ENCODE data around the gene RGS7.
"Not testable (repeated sequence)": the region's sequence is repeated elsewhere in the genome, so short reads cannot be mapped to it uniquely, and the experiment has no call there.

Gene RGS7

GRCh38 chr1:241130881-241131280 lies 226.1 kb downstream of the RGS7 start:
- DNase-seq = no peak

- DNase-seq = no peak
Measured at GRCh38 chr1:241129207-241129960, 227.6 kb downstream of the RGS7 start.

- DNase-seq = no peak
Measured at GRCh38 chr1:241125286-241125685, 231.7 kb downstream of the RGS7 start.

GRCh38 chr1:241118049-241118448 lies 239.0 kb downstream of the RGS7 start:
- no peak for DNase-seq

GRCh38 chr1:241115784-241116183 lies 241.2 kb downstream of the RGS7 start:
- no peak for DNase-seq

GRCh38 chr1:241114699-241115233 lies 242.2 kb downstream of the RGS7 start:
- DNase-seq = no peak

GRCh38 chr1:241113557-241113956 lies 243.4 kb downstream of the RGS7 start:
- no peak for DNase-seq

GRCh38 chr1:241109039-241109438 lies 248.0 kb downstream of the RGS7 start:
- no peak for DNase-seq

- DNase-seq = no peak
Measured at GRCh38 chr1:241105147-241105546, 251.9 kb downstream of the RGS7 start.

GRCh38 chr1:241102664-241103063 lies 254.3 kb downstream of the RGS7 start:
- DNase-seq = no peak

- no peak for DNase-seq
Measured at GRCh38 chr1:241101622-241102021, 255.4 kb downstream of the RGS7 start.

- DNase-seq = no peak
Measured at GRCh38 chr1:241097479-241097878, 259.5 kb downstream of the RGS7 start.

GRCh38 chr1:241096982-241097381 lies 260.0 kb downstream of the RGS7 start:
- no peak for DNase-seq

- DNase-seq = no peak
Measured at GRCh38 chr1:241095847-241096246, 261.2 kb downstream of the RGS7 start.

- DNase-seq = no peak
Measured at GRCh38 chr1:241090798-241091197, 266.2 kb downstream of the RGS7 start.

GRCh38 chr1:241089066-241089465 lies 267.9 kb downstream of the RGS7 start:
- DNase-seq = not testable (repeated sequence)

GRCh38 chr1:241088075-241088474 lies 268.9 kb downstream of the RGS7 start:
- not testable (repeated sequence) for DNase-seq

- peak; percentile 77 for DNase-seq
Measured at GRCh38 chr1:241086686-241087085, 270.3 kb downstream of the RGS7 start.

GRCh38 chr1:241083285-241083684 lies 273.7 kb downstream of the RGS7 start:
- no peak for DNase-seq

GRCh38 chr1:241081473-241081872 lies 275.5 kb downstream of the RGS7 start:
- DNase-seq = no peak

GRCh38 chr1:241079459-241079858 lies 277.5 kb downstream of the RGS7 start:
- no peak for DNase-seq

- DNase-seq = no peak
Measured at GRCh38 chr1:241079047-241079446, 278.0 kb downstream of the RGS7 start.

GRCh38 chr1:241077386-241078147 lies 279.4 kb downstream of the RGS7 start:
- DNase-seq = no peak

- no peak for DNase-seq
Measured at GRCh38 chr1:241074507-241074906, 282.5 kb downstream of the RGS7 start.

Measured in islet precursor cell (in vitro differentiated cells).